ENCODE measurements around the gene RPA3.

RPA3 gene

GRCh38 chr7:7739204-7740036 is 21.0 kb upstream of the RPA3 start:
- TF ChIP-seq TCF12 (IDR thresholded peaks at IDR 0.05; ENCODE audit: low read depth), result no peak
- no peak for TF ChIP-seq CREB1 (IDR thresholded peaks at IDR 0.05; ENCODE audit: low read depth)

- TF ChIP-seq EGR1 (IDR thresholded peaks at IDR 0.05), result no peak
- no peak for TF ChIP-seq CREB1 (IDR thresholded peaks at IDR 0.05; ENCODE audit: low read depth)
- TF ChIP-seq YY1 (IDR thresholded peaks at IDR 0.05; ENCODE audit: low read depth), result no peak
- TF ChIP-seq, protein P1, sequence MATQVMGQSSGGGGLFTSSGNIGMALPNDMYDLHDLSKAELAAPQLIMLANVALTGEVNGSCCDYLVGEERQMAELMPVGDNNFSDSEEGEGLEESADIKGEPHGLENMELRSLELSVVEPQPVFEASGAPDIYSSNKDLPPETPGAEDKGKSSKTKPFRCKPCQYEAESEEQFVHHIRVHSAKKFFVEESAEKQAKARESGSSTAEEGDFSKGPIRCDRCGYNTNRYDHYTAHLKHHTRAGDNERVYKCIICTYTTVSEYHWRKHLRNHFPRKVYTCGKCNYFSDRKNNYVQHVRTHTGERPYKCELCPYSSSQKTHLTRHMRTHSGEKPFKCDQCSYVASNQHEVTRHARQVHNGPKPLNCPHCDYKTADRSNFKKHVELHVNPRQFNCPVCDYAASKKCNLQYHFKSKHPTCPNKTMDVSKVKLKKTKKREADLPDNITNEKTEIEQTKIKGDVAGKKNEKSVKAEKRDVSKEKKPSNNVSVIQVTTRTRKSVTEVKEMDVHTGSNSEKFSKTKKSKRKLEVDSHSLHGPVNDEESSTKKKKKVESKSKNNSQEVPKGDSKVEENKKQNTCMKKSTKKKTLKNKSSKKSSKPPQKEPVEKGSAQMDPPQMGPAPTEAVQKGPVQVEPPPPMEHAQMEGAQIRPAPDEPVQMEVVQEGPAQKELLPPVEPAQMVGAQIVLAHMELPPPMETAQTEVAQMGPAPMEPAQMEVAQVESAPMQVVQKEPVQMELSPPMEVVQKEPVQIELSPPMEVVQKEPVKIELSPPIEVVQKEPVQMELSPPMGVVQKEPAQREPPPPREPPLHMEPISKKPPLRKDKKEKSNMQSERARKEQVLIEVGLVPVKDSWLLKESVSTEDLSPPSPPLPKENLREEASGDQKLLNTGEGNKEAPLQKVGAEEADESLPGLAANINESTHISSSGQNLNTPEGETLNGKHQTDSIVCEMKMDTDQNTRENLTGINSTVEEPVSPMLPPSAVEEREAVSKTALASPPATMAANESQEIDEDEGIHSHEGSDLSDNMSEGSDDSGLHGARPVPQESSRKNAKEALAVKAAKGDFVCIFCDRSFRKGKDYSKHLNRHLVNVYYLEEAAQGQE (IDR thresholded peaks at IDR 0.05; ENCODE audit: low read depth), result no peak
- no peak for TF ChIP-seq USF1 (IDR thresholded peaks at IDR 0.05)
- no peak for TF ChIP-seq MAX (IDR thresholded peaks at IDR 0.05)
- TF ChIP-seq TAF1 (IDR thresholded peaks at IDR 0.05; ENCODE audit: low read depth), result no peak
- TF ChIP-seq FOXM1 (IDR thresholded peaks at IDR 0.05; ENCODE audit: borderline replicate concordance, low read depth), result no peak
Observed at GRCh38 chr7:7738622-7739021, 20.2 kb upstream of the RPA3 start.

DNA sequence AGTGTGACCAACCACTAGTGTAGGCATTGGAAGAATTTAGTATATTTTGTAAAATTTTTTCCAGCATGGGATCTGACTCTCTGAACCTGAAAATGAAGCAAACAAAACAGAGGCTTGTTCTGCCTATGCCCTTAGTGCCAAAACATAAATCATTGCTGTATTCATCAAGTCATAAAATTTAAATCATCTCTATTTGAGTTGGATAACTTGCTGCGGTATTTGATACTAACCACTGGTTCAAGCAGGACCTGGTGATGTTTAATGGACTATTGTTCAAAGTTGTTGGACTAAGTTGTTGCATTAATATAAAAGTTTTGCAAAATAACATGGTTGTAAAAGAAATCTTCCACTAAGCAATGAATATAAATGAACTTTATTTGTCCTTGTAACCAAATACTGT is 19.8 kb upstream of the RPA3 start:
- no peak for TF ChIP-seq NFIC (IDR thresholded peaks at IDR 0.05)
- TF ChIP-seq CREB1 (IDR thresholded peaks at IDR 0.05; ENCODE audit: low read depth), result no peak
- TF ChIP-seq RAD21 (IDR thresholded peaks at IDR 0.05; ENCODE audit: low read depth), result no peak
- no peak for TF ChIP-seq TCF12 (IDR thresholded peaks at IDR 0.05; ENCODE audit: low read depth)
- TF ChIP-seq EP300 (IDR thresholded peaks at IDR 0.05; ENCODE audit: borderline replicate concordance), result no peak
- TF ChIP-seq, protein P1 (IDR thresholded peaks at IDR 0.05; ENCODE audit: low read depth), result no peak
- no peak for TF ChIP-seq CEBPB (IDR thresholded peaks at IDR 0.05)
- TF ChIP-seq USF1 (IDR thresholded peaks at IDR 0.05), result no peak
- no peak for TF ChIP-seq TAF1 (IDR thresholded peaks at IDR 0.05; ENCODE audit: low read depth)
- no peak for TF ChIP-seq MAX (IDR thresholded peaks at IDR 0.05)
- TF ChIP-seq YY1 (IDR thresholded peaks at IDR 0.05; ENCODE audit: low read depth), result no peak
- no peak for TF ChIP-seq TEAD4 (IDR thresholded peaks at IDR 0.05)
- no peak for TF ChIP-seq ZBTB7A (IDR thresholded peaks at IDR 0.05; ENCODE audit: low read depth)
- TF ChIP-seq EGR1 (IDR thresholded peaks at IDR 0.05), result no peak
- no peak for TF ChIP-seq FOXM1 (IDR thresholded peaks at IDR 0.05; ENCODE audit: borderline replicate concordance, low read depth)

DNA sequence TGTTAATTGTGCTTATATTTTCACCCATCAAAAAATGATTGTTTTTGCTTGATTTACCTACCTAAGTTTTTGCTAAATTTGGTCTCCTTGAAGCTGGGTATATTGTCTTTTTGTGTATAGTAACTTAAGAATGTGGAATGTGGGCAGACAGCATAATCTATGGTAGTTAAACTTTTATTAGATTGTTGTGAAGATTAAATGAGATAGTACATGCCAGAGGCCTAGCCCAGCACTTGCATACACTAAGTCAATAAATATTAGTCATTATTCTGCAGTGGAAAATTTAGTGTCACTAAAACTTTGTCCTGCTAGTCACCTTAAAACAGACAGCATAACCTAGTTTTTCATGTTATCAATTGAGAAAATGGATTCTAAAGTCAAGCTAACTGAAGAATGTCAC is 19.3 kb upstream of the RPA3 start:
- TF ChIP-seq CEBPB (IDR thresholded peaks at IDR 0.05), result no peak
- no peak for TF ChIP-seq YY1 (IDR thresholded peaks at IDR 0.05; ENCODE audit: low read depth)
- no peak for TF ChIP-seq EP300 (IDR thresholded peaks at IDR 0.05; ENCODE audit: borderline replicate concordance)
- no peak for TF ChIP-seq USF1 (IDR thresholded peaks at IDR 0.05)
- no peak for TF ChIP-seq MAX (IDR thresholded peaks at IDR 0.05)
- TF ChIP-seq NFIC (IDR thresholded peaks at IDR 0.05), result no peak
- TF ChIP-seq, protein P1 (IDR thresholded peaks at IDR 0.05; ENCODE audit: low read depth), result no peak
- TF ChIP-seq TCF12 (IDR thresholded peaks at IDR 0.05; ENCODE audit: low read depth), result no peak
- no peak for TF ChIP-seq CREB1 (IDR thresholded peaks at IDR 0.05; ENCODE audit: low read depth)
- no peak for TF ChIP-seq ZBTB7A (IDR thresholded peaks at IDR 0.05; ENCODE audit: low read depth)
- TF ChIP-seq EGR1 (IDR thresholded peaks at IDR 0.05), result no peak
- no peak for TF ChIP-seq RAD21 (IDR thresholded peaks at IDR 0.05; ENCODE audit: low read depth)
- no peak for TF ChIP-seq TEAD4 (IDR thresholded peaks at IDR 0.05)
- TF ChIP-seq FOXM1 (IDR thresholded peaks at IDR 0.05; ENCODE audit: borderline replicate concordance, low read depth), result no peak
- no peak for TF ChIP-seq TAF1 (IDR thresholded peaks at IDR 0.05; ENCODE audit: low read depth)

Data from Ishikawa (cell line).